Subcutaneous adipose tissue (tissue), 4 donors: ENCODE results near the gene PTTG1. TPM values are rescaled to one million over a fixed set of nuclear protein-coding genes. Genes with fewer than 3 reads are reported as not detected.

ENCODE experiments used
- total RNA-seq, 4 donors: library from RNA; depleted of rRNA; stranded (reverse); fragments of >200 nt; gene quantifications; one replicate each; pipeline ENCODE4 v1.1.0, GENCODE V29; 2016
- TF ChIP-seq, protein P1 (sequence below): fragments of 450-650 bp; IDR thresholded peaks from one replicate; pipeline ENCODE4 v1.5.1; 2016; ENCODE audit warnings: low read depth, mild to moderate bottlenecking, control low read depth, antibody characterized with exemption, moderate library complexity

PTTG1 gene
- total RNA-seq, 4 donors from 2014 or later, result 1.3 to 15.0 (median 6.8) TPM

DNA sequence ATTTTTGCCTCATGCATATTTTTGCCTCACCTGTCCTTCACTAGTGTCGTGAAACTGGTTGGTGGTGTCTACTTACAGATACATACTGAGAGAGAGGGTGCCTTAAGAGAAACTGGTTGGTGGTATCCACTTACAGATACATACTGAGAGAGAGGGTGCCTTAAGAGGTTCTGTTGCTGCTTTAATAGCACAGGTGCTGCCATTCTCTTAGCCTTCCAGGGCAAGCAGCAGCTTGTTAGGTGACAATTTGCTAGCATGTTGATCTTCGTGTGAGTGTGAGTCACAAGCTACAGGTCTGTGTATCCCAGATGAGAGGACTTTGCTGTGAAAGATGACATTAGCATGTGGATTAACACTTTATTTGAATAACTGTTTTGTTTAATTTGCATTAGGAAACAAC lies 1.4 kb downstream of the PTTG1 start:
- TF ChIP-seq, protein P1, sequence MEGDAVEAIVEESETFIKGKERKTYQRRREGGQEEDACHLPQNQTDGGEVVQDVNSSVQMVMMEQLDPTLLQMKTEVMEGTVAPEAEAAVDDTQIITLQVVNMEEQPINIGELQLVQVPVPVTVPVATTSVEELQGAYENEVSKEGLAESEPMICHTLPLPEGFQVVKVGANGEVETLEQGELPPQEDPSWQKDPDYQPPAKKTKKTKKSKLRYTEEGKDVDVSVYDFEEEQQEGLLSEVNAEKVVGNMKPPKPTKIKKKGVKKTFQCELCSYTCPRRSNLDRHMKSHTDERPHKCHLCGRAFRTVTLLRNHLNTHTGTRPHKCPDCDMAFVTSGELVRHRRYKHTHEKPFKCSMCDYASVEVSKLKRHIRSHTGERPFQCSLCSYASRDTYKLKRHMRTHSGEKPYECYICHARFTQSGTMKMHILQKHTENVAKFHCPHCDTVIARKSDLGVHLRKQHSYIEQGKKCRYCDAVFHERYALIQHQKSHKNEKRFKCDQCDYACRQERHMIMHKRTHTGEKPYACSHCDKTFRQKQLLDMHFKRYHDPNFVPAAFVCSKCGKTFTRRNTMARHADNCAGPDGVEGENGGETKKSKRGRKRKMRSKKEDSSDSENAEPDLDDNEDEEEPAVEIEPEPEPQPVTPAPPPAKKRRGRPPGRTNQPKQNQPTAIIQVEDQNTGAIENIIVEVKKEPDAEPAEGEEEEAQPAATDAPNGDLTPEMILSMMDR, result no peak

- TF ChIP-seq, protein P1, result no peak
Observed at GRCh38 chr5:160427607-160428006, 6.0 kb downstream of the PTTG1 start.

DNA sequence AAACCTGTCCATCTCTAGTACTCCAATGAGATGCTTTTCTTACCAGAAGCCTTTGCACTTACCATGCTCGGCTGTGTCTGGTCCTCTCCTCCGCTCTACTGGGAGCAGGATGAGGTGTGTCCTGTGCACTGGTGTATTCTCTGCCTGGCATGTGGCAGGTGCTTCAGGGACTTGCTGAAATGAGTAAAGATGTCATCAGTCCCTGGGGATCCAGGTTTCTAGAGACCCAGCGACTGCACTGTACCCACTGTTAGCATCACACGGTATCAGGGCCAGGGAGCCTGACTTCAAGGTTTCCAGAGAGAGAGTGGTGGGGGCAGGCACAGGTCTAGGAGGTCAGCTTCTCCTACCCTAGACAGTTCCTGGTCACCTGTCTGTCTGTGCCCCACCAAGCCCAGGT lies 10.5 kb downstream of the PTTG1 start:
- TF ChIP-seq, protein P1, result no peak

DNA sequence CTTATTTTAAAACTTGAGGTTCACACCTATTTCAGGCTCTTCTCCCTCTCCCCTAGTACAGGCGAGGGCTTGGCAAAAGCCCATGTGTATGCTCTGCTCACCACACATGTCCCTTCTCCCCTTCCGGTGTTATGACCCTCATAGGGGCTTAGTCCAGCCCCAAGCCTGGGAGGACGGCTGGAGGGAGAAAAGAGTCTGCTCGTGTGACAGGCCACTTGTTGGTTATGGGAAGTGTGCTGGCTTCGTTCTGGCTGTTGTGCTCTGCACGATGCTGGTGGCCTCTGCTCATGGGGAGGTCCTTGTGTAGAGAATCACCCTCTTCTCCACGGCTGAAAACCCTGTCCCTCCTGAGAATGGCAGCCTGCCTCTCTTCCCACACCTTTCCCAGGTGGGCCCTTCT lies 11.1 kb downstream of the PTTG1 start:
- TF ChIP-seq, protein P1, result no peak

DNA sequence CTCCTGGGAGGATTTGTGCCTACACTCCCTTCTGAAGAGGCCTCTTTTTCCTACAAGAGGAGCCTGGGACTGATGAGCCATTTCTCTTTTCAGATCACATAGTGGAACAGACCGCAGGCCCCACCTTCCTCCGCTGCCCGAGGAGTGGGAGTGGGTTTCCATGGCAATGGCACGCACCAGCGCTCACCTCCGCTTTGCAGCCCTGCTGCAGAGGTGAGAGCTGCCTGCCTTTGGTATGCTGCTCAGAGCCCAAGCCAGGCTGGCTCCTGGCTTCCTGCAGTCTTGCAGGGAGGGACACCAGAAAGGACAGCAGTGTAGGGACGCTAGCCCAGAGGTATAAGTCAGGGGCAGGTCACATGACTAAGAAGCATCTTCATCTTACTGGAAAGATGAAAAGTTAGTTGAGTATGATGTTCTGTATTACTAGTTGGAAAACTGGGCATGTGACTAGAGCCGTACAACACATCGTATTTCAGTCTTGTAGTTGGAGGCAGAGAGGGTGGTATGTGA lies 12.4 kb downstream of the PTTG1 start:
- TF ChIP-seq, protein P1, result no peak

- TF ChIP-seq, protein P1, result no peak
Observed at GRCh38 chr5:160435532-160435931, 13.9 kb downstream of the PTTG1 start.

GRCh38 chr5:160436017-160436416 lies 14.4 kb downstream of the PTTG1 start:
- TF ChIP-seq, protein P1, result no peak
